MG63 (cell line): Measurements from ENCODE around the gene GPR55. TPM values are rescaled to one million over a fixed set of nuclear protein-coding genes. Genes with fewer than 3 reads are reported as not detected.

Experiments
- DNase-seq: peaks from one replicate; pipeline ENCODE4 v3.0.0-alpha.2; 2020
- H3K27me3 ChIP-seq: fragments of 250-450 bp; sonication (Bioruptor Pico); 2 replicates; pipeline ENCODE4 v1.5.1; 2020; ENCODE audit warnings: mild to moderate bottlenecking, moderate library complexity
- H3K36me3 ChIP-seq: fragments of 250-450 bp; sonication (Bioruptor Pico); 2 replicates; pipeline ENCODE4 v1.5.1; 2020; ENCODE audit warnings: mild to moderate bottlenecking, moderate library complexity
- H3K4me3 ChIP-seq: fragments of 250-450 bp; sonication (Bioruptor Pico); 2 replicates; pipeline ENCODE4 v1.5.1; 2020; ENCODE audit warnings: mild to moderate bottlenecking, moderate library complexity
- H3K9me3 ChIP-seq: fragments of 250-450 bp; sonication (Bioruptor Pico); 2 replicates; pipeline ENCODE4 v1.5.1; 2020; ENCODE audit warnings: mild to moderate bottlenecking, moderate library complexity
- total RNA-seq: library from RNA; depleted of rRNA; stranded (reverse); fragments of >200 nt; shearing (Covaris generic); gene quantifications from 2 replicates; pipeline ENCODE4 v1.2.3, GENCODE V29; 2014; ENCODE audit warnings: low replicate concordance

GPR55 gene
- total RNA-seq, 1 experiment from 2014 or later = not detected

- no peaks in the 10 kb centered on the region for H3K27me3 ChIP-seq
- H3K4me3 ChIP-seq = no peak overlapping the region
- no peaks in the 10 kb centered on the region for H3K36me3 ChIP-seq
- H3K9me3 ChIP-seq = no peaks in the 10 kb centered on the region
- DNase-seq = no peak
Measured at GRCh38 chr2:230930149-230930780, 5.2 kb upstream of the GPR55 start.

GRCh38 chr2:230929381-230930148, 4.5 kb upstream of the GPR55 start:
- no peak for DNase-seq
- Histone ChIP-seq H3K27me3 (no peaks in the 10 kb centered on the region), H3K36me3 (no peaks in the 10 kb centered on the region), H3K4me3 (no peak overlapping the region), H3K9me3 (no peaks in the 10 kb centered on the region)

- no peaks in the 10 kb centered on the region for H3K27me3 ChIP-seq
- DNase-seq = no peak
Measured at GRCh38 chr2:230928701-230929380, 3.8 kb upstream of the GPR55 start.

GRCh38 chr2:230927711-230928341, 2.8 kb upstream of the GPR55 start:
- Histone ChIP-seq H3K27me3 (no peaks in the 10 kb centered on the region), H3K9me3 (no peaks in the 10 kb centered on the region), H3K36me3 (no peaks in the 10 kb centered on the region), H3K4me3 (no peak overlapping the region)
- no peak for DNase-seq

More at GRCh38 chr2:230928701-230929380, 3.8 kb upstream of the GPR55 start:
- no peak overlapping the region for H3K4me3 ChIP-seq
- no peaks in the 10 kb centered on the region for H3K36me3 ChIP-seq
- no peaks in the 10 kb centered on the region for H3K9me3 ChIP-seq

- Histone ChIP-seq H3K27me3 (peaks cover 4% of the 10 kb centered on the region; the same call in 1 of the 2 replicates), H3K36me3 (no peaks in the 10 kb centered on the region), H3K4me3 (no peak overlapping the region), H3K9me3 (no peaks in the 10 kb centered on the region)
- no peak for DNase-seq
Measured at GRCh38 chr2:230925879-230926765, 1.1 kb upstream of the GPR55 start.

GRCh38 chr2:230925443-230925878, 419 bp upstream of the GPR55 start:
- Histone ChIP-seq H3K36me3 (no peaks in the 10 kb centered on the region), H3K27me3 (peaks cover 6% of the 10 kb centered on the region; the same call in 1 of the 2 replicates), H3K4me3 (no peak overlapping the region), H3K9me3 (no peaks in the 10 kb centered on the region)
- no peak for DNase-seq

- Histone ChIP-seq H3K36me3 (no peaks in the 10 kb centered on the region), H3K27me3 (peaks cover 9% of the 10 kb centered on the region), H3K4me3 (no peak overlapping the region), H3K9me3 (no peaks in the 10 kb centered on the region)
- DNase-seq = no peak
Measured at GRCh38 chr2:230924092-230924469, 961 bp downstream of the GPR55 start.

GRCh38 chr2:230922951-230923717, 1.9 kb downstream of the GPR55 start:
- no peaks in the 10 kb centered on the region for H3K9me3 ChIP-seq
- H3K27me3 ChIP-seq = peaks cover 19% of the 10 kb centered on the region
- no peak for DNase-seq
- H3K36me3 ChIP-seq = no peaks in the 10 kb centered on the region
- H3K4me3 ChIP-seq = no peak overlapping the region

- H3K27me3 ChIP-seq = peaks cover 21% of the 10 kb centered on the region
- H3K9me3 ChIP-seq = no peaks in the 10 kb centered on the region
- H3K4me3 ChIP-seq = no peak overlapping the region
- no peaks in the 10 kb centered on the region for H3K36me3 ChIP-seq
- no peak for DNase-seq
Measured at GRCh38 chr2:230921806-230922595, 3.0 kb downstream of the GPR55 start.

- DNase-seq = no peak
- Histone ChIP-seq H3K27me3 (peaks cover 21% of the 10 kb centered on the region), H3K36me3 (no peaks in the 10 kb centered on the region), H3K4me3 (no peak overlapping the region), H3K9me3 (no peaks in the 10 kb centered on the region)
Measured at GRCh38 chr2:230920167-230920566, 4.9 kb downstream of the GPR55 start.

- no peak for DNase-seq
- Histone ChIP-seq H3K36me3 (no peaks in the 10 kb centered on the region), H3K9me3 (no peaks in the 10 kb centered on the region), H3K27me3 (peaks cover 21% of the 10 kb centered on the region), H3K4me3 (no peak overlapping the region)
Measured at GRCh38 chr2:230919681-230920080, 5.4 kb downstream of the GPR55 start.

- no peak for DNase-seq
- H3K27me3 ChIP-seq = peaks cover 21% of the 10 kb centered on the region
- H3K36me3 ChIP-seq = no peaks in the 10 kb centered on the region
- no peaks in the 10 kb centered on the region for H3K9me3 ChIP-seq
- no peak overlapping the region for H3K4me3 ChIP-seq
Measured at GRCh38 chr2:230919240-230919639, 5.8 kb downstream of the GPR55 start.

GRCh38 chr2:230916218-230916617, 8.8 kb downstream of the GPR55 start:
- H3K9me3 ChIP-seq = no peaks in the 10 kb centered on the region
- H3K27me3 ChIP-seq = peaks cover 18% of the 10 kb centered on the region
- DNase-seq = no peak
- no peak overlapping the region for H3K4me3 ChIP-seq
- no peaks in the 10 kb centered on the region for H3K36me3 ChIP-seq

GRCh38 chr2:230915319-230915718, 9.7 kb downstream of the GPR55 start:
- no peak for DNase-seq
- Histone ChIP-seq H3K27me3 (peaks cover 15% of the 10 kb centered on the region), H3K9me3 (no peaks in the 10 kb centered on the region)

GRCh38 chr2:230914886-230915285, 10.2 kb downstream of the GPR55 start:
- Histone ChIP-seq H3K27me3 (peaks cover 15% of the 10 kb centered on the region), H3K36me3 (no peaks in the 10 kb centered on the region), H3K9me3 (no peaks in the 10 kb centered on the region), H3K4me3 (no peak overlapping the region)
- no peak for DNase-seq

More at GRCh38 chr2:230915319-230915718, 9.7 kb downstream of the GPR55 start:
- no peak overlapping the region for H3K4me3 ChIP-seq
- H3K36me3 ChIP-seq = no peaks in the 10 kb centered on the region
